ENCODE measurements around the gene CA10.

Gene CA10

GRCh38 chr17:51687887-51688286 is 470.6 kb downstream of the CA10 start:
- Histone ChIP-seq H3K4me3 (replicated peaks; ENCODE audit: insufficient read depth, low read length) (no peak overlapping the region), H3K27ac (replicated peaks) (no peak overlapping the region), H3K27me3 (ENCODE audit: insufficient read depth, poor library complexity, severe bottlenecking) (peaks cover 4% of the 10 kb centered on the region)
- DNase-seq (ENCODE audit: low read depth in 1 of 2, low spot score in 1 of 2): no peak
- TF ChIP-seq GABPA (IDR thresholded peaks at IDR 0.05; ENCODE audit: low read depth): no peak
- TF ChIP-seq CTCF (IDR thresholded peaks at IDR 0.05; ENCODE audit: insufficient read depth, low read length): no peak
- no peak for TF ChIP-seq SPI1 (IDR thresholded peaks at IDR 0.05; ENCODE audit: borderline replicate concordance, low read depth)

- DNase-seq (ENCODE audit: low read depth in 1 of 2, low spot score in 1 of 2): no peak
- no peak for TF ChIP-seq GABPA (IDR thresholded peaks at IDR 0.05; ENCODE audit: low read depth)
- Histone ChIP-seq H3K27ac (replicated peaks) (no peak overlapping the region), H3K4me3 (replicated peaks; ENCODE audit: insufficient read depth, low read length) (no peak overlapping the region), H3K27me3 (ENCODE audit: insufficient read depth, poor library complexity, severe bottlenecking) (peaks cover 4% of the 10 kb centered on the region)
These were observed 473.1 kb downstream of the CA10 start for GRCh38 chr17:51685287-51685909.

- no peak for DNase-seq (ENCODE audit: low read depth in 1 of 2, low spot score in 1 of 2)
- Histone ChIP-seq H3K27ac (replicated peaks) (no peak overlapping the region), H3K4me3 (replicated peaks; ENCODE audit: insufficient read depth, low read length) (no peak overlapping the region), H3K27me3 (ENCODE audit: insufficient read depth, poor library complexity, severe bottlenecking) (peaks cover 4% of the 10 kb centered on the region)
- TF ChIP-seq REST (IDR thresholded peaks at IDR 0.05; ENCODE audit: insufficient replicate concordance, low read depth): no peak
- no peak for TF ChIP-seq SPI1 (IDR thresholded peaks at IDR 0.05; ENCODE audit: borderline replicate concordance, low read depth)
- no peak for TF ChIP-seq POLR2AphosphoS5 (IDR thresholded peaks at IDR 0.05; ENCODE audit: low read depth)
- TF ChIP-seq CTCF (IDR thresholded peaks at IDR 0.05; ENCODE audit: insufficient read depth, low read length): no peak
- no peak for TF ChIP-seq GABPA (IDR thresholded peaks at IDR 0.05; ENCODE audit: low read depth)
These were observed 474.3 kb downstream of the CA10 start for GRCh38 chr17:51684214-51684613.

- Histone ChIP-seq H3K4me3 (replicated peaks; ENCODE audit: insufficient read depth, low read length) (no peak overlapping the region), H3K27me3 (ENCODE audit: insufficient read depth, poor library complexity, severe bottlenecking) (peaks cover 4% of the 10 kb centered on the region), H3K27ac (replicated peaks) (no peak overlapping the region)
- no peak for DNase-seq (ENCODE audit: low read depth in 1 of 2, low spot score in 1 of 2)
- TF ChIP-seq SPI1 (IDR thresholded peaks at IDR 0.05; ENCODE audit: borderline replicate concordance, low read depth) (no peak), POLR2AphosphoS5 (IDR thresholded peaks at IDR 0.05; ENCODE audit: low read depth) (no peak), CTCF (IDR thresholded peaks at IDR 0.05; ENCODE audit: insufficient read depth, low read length) (no peak), REST (IDR thresholded peaks at IDR 0.05; ENCODE audit: insufficient replicate concordance, low read depth) (no peak), GABPA (IDR thresholded peaks at IDR 0.05; ENCODE audit: low read depth) (no peak)
These were observed 475.2 kb downstream of the CA10 start for GRCh38 chr17:51683291-51683690.

Measured in HL-60 (cell line).